SK-N-SH (cell line): Measurements from ENCODE around the gene SH3PXD2A. TPM values are rescaled to one million over a fixed set of nuclear protein-coding genes. Genes with fewer than 3 reads are reported as not detected.

Experiments
- CTCF ChIA-PET: fragments of 300-600, 350-600 bp; formaldehyde crosslinking; extraction: SDS; loops from one replicate; lab custom pipeline; 2021; lab: Yijun Ruan, JAX
- POLR2A ChIA-PET: fragments of 350-600 bp; sonication (Branson Sonifier 250); formaldehyde crosslinking; extraction: SDS; loops from one replicate; lab custom pipeline; 2020; ENCODE audit warnings: antibody characterized with exemption, inconsistent platforms; lab: Yijun Ruan, JAX
- DNase-seq: peaks from one replicate; pipeline ENCODE4 v3.0.0; 2012
- H2AFZ ChIP-seq: fragments of 200-600 bp; sonication (generic); 2 replicates; pipeline ENCODE4 v1.8.1; 2016; ENCODE audit warnings: antibody characterized with exemption, mild to moderate bottlenecking, low read depth
- H3F3A ChIP-seq: fragments of 200-600 bp; sonication (generic); replicated peaks from 2 replicates; pipeline ENCODE3; 2016; ENCODE audit warnings: antibody characterized with exemption, mild to moderate bottlenecking; ENCODE audit not compliant: insufficient read depth
- H3K27ac ChIP-seq, 2 experiments: fragments of 200-500 bp in 1 of 2; fragments of 200-600 bp in 1 of 2; sonication (Bioruptor generic) in 1 of 2; sonication (generic), shearing (Covaris generic) in 1 of 2; 2 replicates each; pipeline versions ENCODE4 v1.5.1 to v1.6.1; 2014 to 2016; ENCODE audit warnings: low read depth in 2 of 2, inconsistent platforms in 1 of 2, low read length in 1 of 2, mild to moderate bottlenecking in 1 of 2, mixed read lengths in 1 of 2
- H3K27me3 ChIP-seq: fragments of 200-600 bp; sonication (generic), shearing (Covaris generic); 2 replicates; pipeline ENCODE4 v1.6.1; 2016; ENCODE audit warnings: mixed run types; ENCODE audit not compliant: insufficient read depth
- H3K36me3 ChIP-seq, 2 experiments: fragments of 200-500 bp in 1 of 2; fragments of 200-600 bp in 1 of 2; sonication (Bioruptor generic) in 1 of 2; sonication (generic) in 1 of 2; replicated peaks in 1 of 2; 2 replicates each; pipeline versions ENCODE3 to v1.5.1; 2014 to 2016; ENCODE audit warnings: low read length in 1 of 2, mild to moderate bottlenecking in 1 of 2; ENCODE audit not compliant: insufficient read depth in 2 of 2, control insufficient read depth in 1 of 2
- H3K4me1 ChIP-seq, 2 experiments: fragments of 200-500 bp in 1 of 2; fragments of 200-600 bp in 1 of 2; sonication (Bioruptor generic) in 1 of 2; sonication (generic), shearing (Covaris generic) in 1 of 2; 2 replicates each; pipeline versions ENCODE4 v1.5.1 to v1.6.1; 2014 to 2016; ENCODE audit warnings: low read depth in 1 of 2, low read length in 1 of 2, mixed run types in 1 of 2; ENCODE audit not compliant: insufficient read depth in 2 of 2, control insufficient read depth in 1 of 2
- H3K4me2 ChIP-seq: fragments of 200-600 bp; sonication (generic), shearing (Covaris generic); 2 replicates; pipeline ENCODE4 v1.6.1; 2017; ENCODE audit warnings: mixed run types
- H3K4me3 ChIP-seq, 2 experiments: fragments of 200-500 bp in 1 of 2; fragments of 200-600 bp in 1 of 2; sonication (Bioruptor generic) in 1 of 2; sonication (generic), shearing (Covaris generic) in 1 of 2; 2 replicates each; pipeline versions ENCODE4 v1.5.1 to v1.8.1; 2014 to 2016; ENCODE audit warnings: low read depth in 2 of 2, inconsistent platforms in 1 of 2, low read length in 1 of 2, mild to moderate bottlenecking in 1 of 2, mixed read lengths in 1 of 2, moderate library complexity in 1 of 2
- H3K79me2 ChIP-seq: fragments of 200-600 bp; sonication (generic); 2 replicates; pipeline ENCODE4 v1.8.1; 2017; ENCODE audit warnings: mild to moderate bottlenecking; ENCODE audit not compliant: insufficient read depth
- H3K9ac ChIP-seq: fragments of 200-600 bp; sonication (generic); 2 replicates; pipeline ENCODE4 v1.6.1; 2017; ENCODE audit warnings: mixed run types
- H3K9me2 ChIP-seq: fragments of 200-600 bp; sonication (generic); 2 replicates; pipeline ENCODE4 v1.6.1; 2017; ENCODE audit warnings: mixed run types
- H3K9me3 ChIP-seq: fragments of 200-600 bp; sonication (generic); 2 replicates; pipeline ENCODE4 v1.6.1; 2017; ENCODE audit warnings: mixed run types, mild to moderate bottlenecking, moderate library complexity
- H4K20me1 ChIP-seq: fragments of 200-600 bp; sonication (generic); 2 replicates; pipeline ENCODE4 v1.6.1; 2017; ENCODE audit warnings: mild to moderate bottlenecking, mixed run types; ENCODE audit not compliant: insufficient read depth
- CHD2 ChIP-seq: fragments of 150-350 bp; IDR thresholded peaks from 2 replicates; pipeline ENCODE4 v1.6.1; 2018; ENCODE audit warnings: low read length; ENCODE audit not compliant: partially characterized antibody
- ELF1 ChIP-seq: IDR thresholded peaks from 2 replicates; pipeline ENCODE4 v1.4.0; 2012
- EZH2phosphoT487 ChIP-seq: fragments of 200-600 bp; sonication (generic); IDR thresholded peaks from 2 replicates; pipeline ENCODE4 v1.6.1; 2017; ENCODE audit warnings: low read depth, mixed run types, mild to moderate bottlenecking, antibody characterized with exemption, moderate library complexity, borderline replicate concordance
- FOSL2 ChIP-seq: IDR thresholded peaks from 2 replicates; pipeline ENCODE4 v1.4.0; 2012; ENCODE audit warnings: low read depth, mild to moderate bottlenecking, moderate library complexity, borderline replicate concordance
- FOXJ3 ChIP-seq: sonication (generic); formaldehyde crosslinking; IDR thresholded peaks from 2 replicates; pipeline ENCODE4 v1.5.1; 2020; ENCODE audit warnings: mild to moderate bottlenecking, missing genetic modification reagents
- FOXM1 ChIP-seq: IDR thresholded peaks from 2 replicates; pipeline ENCODE4 v1.4.0; 2012; ENCODE audit warnings: low read depth, mild to moderate bottlenecking
- GABPA ChIP-seq: IDR thresholded peaks from 2 replicates; pipeline ENCODE4 v1.4.0; 2012; ENCODE audit warnings: low read depth, mild to moderate bottlenecking
- GATA2 ChIP-seq: sonication (generic); formaldehyde crosslinking; IDR thresholded peaks from 2 replicates; pipeline ENCODE4 v1.5.0; 2020; ENCODE audit warnings: mild to moderate bottlenecking, missing genetic modification reagents
- MAX ChIP-seq: IDR thresholded peaks from 2 replicates; pipeline ENCODE4 v1.4.0; 2012; ENCODE audit warnings: low read depth
- MXI1 ChIP-seq: IDR thresholded peaks from 2 replicates; pipeline ENCODE4 v1.6.1; 2012; ENCODE audit warnings: mild to moderate bottlenecking, low read depth, low read length, improper control_type of control experiment
- NRF1 ChIP-seq: IDR thresholded peaks from 2 replicates; pipeline ENCODE4 v1.6.1; 2012; ENCODE audit warnings: low read depth, mild to moderate bottlenecking, low read length
- POLR2AphosphoS5 ChIP-seq: IDR thresholded peaks from 2 replicates; pipeline ENCODE4 v1.6.1; 2012; ENCODE audit warnings: low read depth, low read length
- SIN3A ChIP-seq: IDR thresholded peaks from 2 replicates; pipeline ENCODE4 v1.6.1; 2012; ENCODE audit warnings: low read depth, mild to moderate bottlenecking, low read length, moderate library complexity, borderline replicate concordance
- TAF1 ChIP-seq: IDR thresholded peaks from 2 replicates; pipeline ENCODE4 v1.6.1; 2012; ENCODE audit warnings: low read depth, mild to moderate bottlenecking, low read length, moderate library complexity, borderline replicate concordance
- TCF12 ChIP-seq: IDR thresholded peaks from 2 replicates; pipeline ENCODE4 v1.4.0; 2012
- TEAD4 ChIP-seq: IDR thresholded peaks from 2 replicates; pipeline ENCODE4 v1.4.0; 2012; ENCODE audit warnings: mild to moderate bottlenecking, borderline replicate concordance; ENCODE audit not compliant: insufficient read depth
- USF1 ChIP-seq: IDR thresholded peaks from 2 replicates; pipeline ENCODE4 v1.4.0; 2012; ENCODE audit warnings: low read depth, borderline replicate concordance
- YY1 ChIP-seq: IDR thresholded peaks from 2 replicates; pipeline ENCODE4 v1.4.0; 2012; ENCODE audit warnings: low read depth, mild to moderate bottlenecking
- ZBTB33 ChIP-seq: IDR thresholded peaks from 2 replicates; pipeline ENCODE4 v1.4.0; 2012; ENCODE audit warnings: low read depth, borderline replicate concordance
- polyA plus RNA-seq, 3 experiments: library from polyadenylated mRNA; depleted of rRNA; stranded (reverse); fragments of >200 nt; gene quantifications; 2 replicates each; pipeline ENCODE4 v1.2.3, GENCODE V29; 2012
- TF ChIP-seq, protein P1 (sequence below): fragments of 150-350 bp; IDR thresholded peaks from 2 replicates; pipeline ENCODE4 v1.6.1; 2017; ENCODE audit warnings: antibody characterized with exemption, low read length, low read depth, borderline replicate concordance

SH3PXD2A gene
- polyA plus RNA-seq, 1 of the 3 experiments (the other 2 are of a cell fraction): 2.5 TPM

DNA sequence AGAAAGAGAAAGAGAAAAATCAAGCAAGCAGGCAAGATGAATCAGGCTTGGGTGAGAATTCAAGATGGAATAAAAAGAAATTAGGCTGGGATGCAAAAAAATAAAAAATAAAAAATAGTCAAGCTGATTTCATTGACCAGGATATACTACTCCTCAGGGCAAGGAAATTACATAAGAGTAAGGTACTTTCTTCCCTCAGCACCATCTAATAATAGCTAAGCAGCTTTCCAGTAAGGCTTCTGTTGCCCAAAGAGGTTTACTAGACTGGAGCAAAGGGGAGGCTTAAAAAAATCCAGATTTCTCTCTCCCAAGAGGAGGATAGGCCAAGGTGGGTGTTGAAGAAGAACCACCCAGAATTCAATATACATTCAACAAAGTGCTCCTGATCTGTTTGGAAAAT is 268.3 kb downstream of the SH3PXD2A start:
- no peak for DNase-seq
- CTCF ChIA-PET: interaction anchor here (1.0 to 3.4 kb wide), 2 partner anchors 9 to 100 kb away, joined by 3 to 16 read pairs; no protein-coding TSS in a partner anchor

More for the DNA sequence above, 268.3 kb downstream of the SH3PXD2A start:
- Histone ChIP-seq H3K9me3 (no peaks in the 10 kb centered on the region), H2AFZ (no peak overlapping the region), H3K27me3 (no peaks in the 10 kb centered on the region), H3K9ac (no peak overlapping the region), H4K20me1 (no peaks in the 10 kb centered on the region), H3K4me1 (peaks cover 0 to 15% of the 10 kb centered on the region in 2 experiments; a peak in 1 of 4 replicates), H3K27ac (no peak overlapping the region), H3K36me3 (no peaks in the 10 kb centered on the region), H3K79me2 (no peaks in the 10 kb centered on the region), H3F3A (no peaks in the 10 kb centered on the region), H3K4me2 (no peak overlapping the region), H3K9me2 (no peaks in the 10 kb centered on the region), H3K4me3 (no peak overlapping the region)
- TF ChIP-seq GATA2 (no peak), TEAD4 (no peak), ZBTB33 (no peak), SIN3A (no peak), FOXM1 (no peak), EZH2phosphoT487 (no peak), POLR2AphosphoS5 (no peak), CHD2 (no peak), NRF1 (no peak), USF1 (no peak), MXI1 (no peak), MAX (no peak), TAF1 (no peak), FOSL2 (no peak), TCF12 (no peak), GABPA (no peak), FOXJ3 (CRISPR knock-in tag) (no peak), YY1 (no peak), ELF1 (no peak)
- TF ChIP-seq, protein P1, sequence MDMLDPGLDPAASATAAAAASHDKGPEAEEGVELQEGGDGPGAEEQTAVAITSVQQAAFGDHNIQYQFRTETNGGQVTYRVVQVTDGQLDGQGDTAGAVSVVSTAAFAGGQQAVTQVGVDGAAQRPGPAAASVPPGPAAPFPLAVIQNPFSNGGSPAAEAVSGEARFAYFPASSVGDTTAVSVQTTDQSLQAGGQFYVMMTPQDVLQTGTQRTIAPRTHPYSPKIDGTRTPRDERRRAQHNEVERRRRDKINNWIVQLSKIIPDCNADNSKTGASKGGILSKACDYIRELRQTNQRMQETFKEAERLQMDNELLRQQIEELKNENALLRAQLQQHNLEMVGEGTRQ: no peak
- POLR2A ChIA-PET: no interaction called here
